H9 (cell line): ENCODE data around the gene CCDC12. TPM values are rescaled to one million over a fixed set of nuclear protein-coding genes. Genes with fewer than 3 reads are reported as not detected.

Experiments used
- DNase-seq: peaks from one replicate; pipeline ENCODE4 v3.0.0-alpha.2; 2017
- H2AFZ ChIP-seq: one replicate; pipeline ENCODE4 v1.6.1; 2013; ENCODE audit warnings: mild to moderate bottlenecking, low read length, control low read depth, moderate library complexity
- H2AK5ac ChIP-seq: 2 replicates; pipeline ENCODE4 v1.6.1; 2013; ENCODE audit warnings: low read length, control low read depth, mixed read lengths; ENCODE audit not compliant: insufficient read length
- H2BK120ac ChIP-seq: one replicate; pipeline ENCODE4 v1.6.1; 2013; ENCODE audit warnings: low read depth, mild to moderate bottlenecking, low read length, control low read depth, inconsistent platforms; ENCODE audit not compliant: poor library complexity, severe bottlenecking
- H2BK12ac ChIP-seq: 2 replicates; pipeline ENCODE4 v1.6.1; 2013; ENCODE audit warnings: low read length, control low read depth, mixed read lengths, low read depth; ENCODE audit not compliant: insufficient read length
- H2BK15ac ChIP-seq: 2 replicates; pipeline ENCODE4 v1.6.1; 2013; ENCODE audit warnings: low read depth, low read length, control low read depth
- H2BK20ac ChIP-seq: one replicate; pipeline ENCODE4 v1.6.1; 2013; ENCODE audit warnings: low read depth, mild to moderate bottlenecking, low read length, control low read depth, inconsistent platforms; ENCODE audit not compliant: poor library complexity, severe bottlenecking
- H2BK5ac ChIP-seq: 2 replicates; pipeline ENCODE4 v1.6.1; 2013; ENCODE audit warnings: low read length, control low read depth, mixed read lengths; ENCODE audit not compliant: insufficient read length
- H3K14ac ChIP-seq: 2 replicates; pipeline ENCODE4 v1.6.1; 2013; ENCODE audit warnings: low read length, control low read depth; ENCODE audit not compliant: insufficient read depth
- H3K18ac ChIP-seq: 2 replicates; pipeline ENCODE4 v1.6.1; 2013; ENCODE audit warnings: low read depth, mild to moderate bottlenecking, mixed read lengths, low read length, control low read depth; ENCODE audit not compliant: insufficient read length
- H3K23ac ChIP-seq: 2 replicates; pipeline ENCODE4 v1.6.1; 2013; ENCODE audit warnings: low read length, control low read depth, mixed read lengths, low read depth; ENCODE audit not compliant: insufficient read length
- H3K23me2 ChIP-seq: 2 replicates; pipeline ENCODE4 v1.6.1; 2013; ENCODE audit warnings: low read depth, mild to moderate bottlenecking, mixed read lengths, low read length, control low read depth; ENCODE audit not compliant: insufficient read length, poor library complexity, severe bottlenecking
- H3K27ac ChIP-seq: 2 replicates; pipeline ENCODE4 v1.5.1; 2013; ENCODE audit warnings: low read length, control low read depth, mixed read lengths, low read depth; ENCODE audit not compliant: insufficient read length
- H3K27me3 ChIP-seq: 2 replicates; pipeline ENCODE4 v1.6.1; 2013; ENCODE audit warnings: low read length, control low read depth, inconsistent platforms; ENCODE audit not compliant: insufficient read depth
- H3K4ac ChIP-seq: 2 replicates; pipeline ENCODE4 v1.6.1; 2013; ENCODE audit warnings: low read depth, mild to moderate bottlenecking, control low read depth, inconsistent platforms, low read length, moderate library complexity
- H3K4me1 ChIP-seq: 2 replicates; pipeline ENCODE4 v1.6.1; 2013; ENCODE audit warnings: low read length, control low read depth, inconsistent platforms; ENCODE audit not compliant: insufficient read depth
- H3K4me2 ChIP-seq: 2 replicates; pipeline ENCODE4 v1.6.1; 2013; ENCODE audit warnings: low read length, control low read depth, mixed read lengths; ENCODE audit not compliant: insufficient read length, insufficient read depth
- H3K56ac ChIP-seq: 2 replicates; pipeline ENCODE4 v1.6.1; 2013; ENCODE audit warnings: low read depth, mild to moderate bottlenecking, mixed read lengths, low read length, control low read depth; ENCODE audit not compliant: insufficient read length
- H3K79me1 ChIP-seq: 2 replicates; pipeline ENCODE4 v1.6.1; 2013; ENCODE audit warnings: low read depth, mild to moderate bottlenecking, moderate library complexity, low read length, control low read depth, inconsistent platforms; ENCODE audit not compliant: insufficient read depth, poor library complexity, severe bottlenecking
- H3K79me2 ChIP-seq: 2 replicates; pipeline ENCODE4 v1.6.1; 2013; ENCODE audit warnings: low read length, control low read depth, inconsistent platforms; ENCODE audit not compliant: insufficient read depth
- H3K9ac ChIP-seq: 2 replicates; pipeline ENCODE4 v1.6.1; 2013; ENCODE audit warnings: low read length, control low read depth, mixed read lengths; ENCODE audit not compliant: insufficient read length; ENCODE audit errors: extremely low read depth
- H3K9me3 ChIP-seq: one replicate; pipeline ENCODE4 v1.6.1; 2013; ENCODE audit warnings: low read depth, low read length, inconsistent platforms; ENCODE audit not compliant: control insufficient read depth
- H3T11ph ChIP-seq: one replicate; pipeline ENCODE4 v1.6.1; 2013; ENCODE audit warnings: mild to moderate bottlenecking, low read length, control low read depth, inconsistent platforms
- H4K20me1 ChIP-seq: one replicate; pipeline ENCODE4 v1.6.1; 2013; ENCODE audit not compliant: control insufficient read depth, insufficient read length, insufficient read depth
- H4K5ac ChIP-seq: 2 replicates; pipeline ENCODE4 v1.6.1; 2013; ENCODE audit warnings: low read depth, mild to moderate bottlenecking, mixed read lengths, low read length, control low read depth; ENCODE audit not compliant: insufficient read length
- H4K8ac ChIP-seq: replicated peaks from 2 replicates; pipeline ENCODE4 v1.6.1; 2013; ENCODE audit warnings: low read length, control low read depth, mixed read lengths, low read depth; ENCODE audit not compliant: insufficient read length
- H4K91ac ChIP-seq: 2 replicates; pipeline ENCODE4 v1.6.1; 2013; ENCODE audit warnings: low read depth, mild to moderate bottlenecking, moderate library complexity, mixed read lengths, low read length, control low read depth; ENCODE audit not compliant: insufficient read length
- H3K27ac Mint-ChIP-seq, 3 experiments: 2 replicates in 2 of 3; 3 replicates in 1 of 3; pipeline ENCODE4 v1.8.0; 2020 to 2021; ENCODE audit warnings: mixed read lengths in 3 of 3, mild to moderate bottlenecking in 1 of 3, moderate library complexity in 1 of 3
- H3K27me3 Mint-ChIP-seq: 2 replicates; pipeline ENCODE4 v1.8.0; 2021; ENCODE audit warnings: low read depth, mild to moderate bottlenecking, moderate library complexity, mixed read lengths
- H3K36me3 Mint-ChIP-seq, 3 experiments: 2 replicates in 2 of 3; 3 replicates in 1 of 3; pipeline ENCODE4 v1.8.0; 2020 to 2021; ENCODE audit warnings: low read depth in 3 of 3, mixed read lengths in 3 of 3; ENCODE audit not compliant: insufficient read depth in 1 of 3
- H3K4me1 Mint-ChIP-seq, 2 experiments: 2 replicates each; pipeline ENCODE4 v1.8.0; 2020; ENCODE audit warnings: mixed read lengths in 2 of 2
- H3K4me3 Mint-ChIP-seq, 2 experiments: 2 replicates in 1 of 2; 3 replicates in 1 of 2; pipeline ENCODE4 v1.8.0; 2020 to 2021; ENCODE audit warnings: mild to moderate bottlenecking in 2 of 2, mixed read lengths in 2 of 2, moderate library complexity in 1 of 2
- H3K9me3 Mint-ChIP-seq, 2 experiments: 2 replicates in 1 of 2; 3 replicates in 1 of 2; pipeline ENCODE4 v1.8.0; 2020; ENCODE audit warnings: mild to moderate bottlenecking in 2 of 2, mixed read lengths in 2 of 2, moderate library complexity in 1 of 2
- WGBS: extraction: QIAGEN DNeasy Blood & Tissue Kit; methylation state at CpG from one replicate; pipeline ENCODE4 v1.1.7; 2013; ENCODE audit warnings: missing lambda C conversion rate, low lambda C conversion rate, mixed read lengths; ENCODE audit not compliant: insufficient read length; ENCODE audit errors: extremely low coverage; 5-methylcytosine and 5-hydroxymethylcytosine counted together
- total RNA-seq: library from RNA; stranded (reverse); gene quantifications from 2 replicates; pipeline ENCODE4 v1.2.1, GENCODE V29; 2021
- TF ChIP-seq, protein P1 (sequence below): fragments of 200-600 bp; sonication (generic); conservative IDR thresholded peaks from 3 replicates; pipeline ENCODE4 v1.8.0; 2021; ENCODE audit warnings: antibody characterized with exemption, mild to moderate bottlenecking

Gene CCDC12
- total RNA-seq, 1 experiment from 2014 or later, result 54.0 TPM

DNA sequence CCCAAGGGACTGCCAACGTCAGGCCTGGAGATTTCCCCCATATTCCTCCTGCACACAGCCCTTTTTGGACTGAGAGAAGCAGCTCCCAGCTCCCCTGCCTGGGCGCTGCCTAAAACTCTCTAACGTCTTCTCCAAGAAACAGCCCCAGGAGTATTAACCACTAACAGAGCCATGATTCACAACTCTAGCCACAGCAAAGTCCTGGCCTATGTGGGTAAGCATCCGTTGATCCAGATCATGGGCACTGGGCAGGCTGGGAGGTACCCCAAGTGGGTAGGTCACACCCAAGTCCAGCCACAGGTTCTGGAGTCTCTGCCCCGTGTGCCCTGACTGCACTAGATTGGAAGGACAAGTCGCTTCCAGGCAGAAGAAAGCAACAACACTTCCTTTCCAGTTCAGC lies 34.8 kb upstream of the CCDC12 start:
- H3K9me3 Mint-ChIP-seq, result no peaks in the 10 kb centered on the region
- no peak overlapping the region for H3K18ac ChIP-seq
- no peak overlapping the region for H4K8ac ChIP-seq
- H2BK15ac ChIP-seq, result no peak overlapping the region
- TF ChIP-seq, protein P1, sequence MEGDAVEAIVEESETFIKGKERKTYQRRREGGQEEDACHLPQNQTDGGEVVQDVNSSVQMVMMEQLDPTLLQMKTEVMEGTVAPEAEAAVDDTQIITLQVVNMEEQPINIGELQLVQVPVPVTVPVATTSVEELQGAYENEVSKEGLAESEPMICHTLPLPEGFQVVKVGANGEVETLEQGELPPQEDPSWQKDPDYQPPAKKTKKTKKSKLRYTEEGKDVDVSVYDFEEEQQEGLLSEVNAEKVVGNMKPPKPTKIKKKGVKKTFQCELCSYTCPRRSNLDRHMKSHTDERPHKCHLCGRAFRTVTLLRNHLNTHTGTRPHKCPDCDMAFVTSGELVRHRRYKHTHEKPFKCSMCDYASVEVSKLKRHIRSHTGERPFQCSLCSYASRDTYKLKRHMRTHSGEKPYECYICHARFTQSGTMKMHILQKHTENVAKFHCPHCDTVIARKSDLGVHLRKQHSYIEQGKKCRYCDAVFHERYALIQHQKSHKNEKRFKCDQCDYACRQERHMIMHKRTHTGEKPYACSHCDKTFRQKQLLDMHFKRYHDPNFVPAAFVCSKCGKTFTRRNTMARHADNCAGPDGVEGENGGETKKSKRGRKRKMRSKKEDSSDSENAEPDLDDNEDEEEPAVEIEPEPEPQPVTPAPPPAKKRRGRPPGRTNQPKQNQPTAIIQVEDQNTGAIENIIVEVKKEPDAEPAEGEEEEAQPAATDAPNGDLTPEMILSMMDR, result no peak
- H4K20me1 ChIP-seq, result no peaks in the 10 kb centered on the region
- H3K79me1 ChIP-seq, result no peaks in the 10 kb centered on the region
- no peak overlapping the region for H3K4me3 Mint-ChIP-seq
- H3K14ac ChIP-seq, result no peak overlapping the region
- no peak overlapping the region for H2BK120ac ChIP-seq
- no CpG with 5 or more reads among the region's 6 CpGs for WGBS
- no peak overlapping the region for H3K4ac ChIP-seq
- H4K5ac ChIP-seq, result no peak overlapping the region
- H3K4me2 ChIP-seq, result no peak overlapping the region
- no peak overlapping the region for H4K91ac ChIP-seq
- no peak overlapping the region for H3K23ac ChIP-seq
- no peak overlapping the region for H2BK20ac ChIP-seq
- peaks cover 4 to 16% (median 9%) of the 10 kb centered on the region in 3 experiments; a peak in 5 of 7 replicates for H3K36me3 Mint-ChIP-seq
- H3K4me1 Mint-ChIP-seq, result peaks cover 18 to 20% of the 10 kb centered on the region in 2 experiments
- no peak overlapping the region for H2AFZ ChIP-seq
- no peaks in the 10 kb centered on the region for H3K27me3 Mint-ChIP-seq
- H3K56ac ChIP-seq, result no peak overlapping the region
- H3K27ac Mint-ChIP-seq, result no peak overlapping the region
- no peak overlapping the region for H2AK5ac ChIP-seq
- no peak overlapping the region for H2BK12ac ChIP-seq
- no peaks in the 10 kb centered on the region for H3K79me2 ChIP-seq
- no peaks in the 10 kb centered on the region for H3K9me3 ChIP-seq
- H3K9ac ChIP-seq, result no peak overlapping the region
- no peak overlapping the region for H3T11ph ChIP-seq
- no peaks in the 10 kb centered on the region for H3K27me3 ChIP-seq
- H3K27ac ChIP-seq, result no peak overlapping the region
- DNase-seq, result no peak
- peaks cover 4% of the 10 kb centered on the region for H3K23me2 ChIP-seq
- H2BK5ac ChIP-seq, result no peak overlapping the region
- H3K4me1 ChIP-seq, result no peaks in the 10 kb centered on the region
